H1 (cell line): Measurements from ENCODE around the gene PTPN2. TPM values are rescaled to one million over a fixed set of nuclear protein-coding genes. Genes with fewer than 3 reads are reported as not detected.

Source experiments
- CTCF ChIA-PET: fragments of 300-600 bp; sonication (Branson Sonifier 250); formaldehyde crosslinking; loops from one replicate; lab custom pipeline; 2021; ENCODE audit not compliant: partially characterized antibody; lab: Charles Lee
- POLR2A ChIA-PET: fragments of 300-600 bp; sonication (Branson Sonifier 250); formaldehyde crosslinking; loops from one replicate; lab custom pipeline; 2021; ENCODE audit warnings: inconsistent platforms; ENCODE audit not compliant: partially characterized antibody; lab: Charles Lee
- DNase-seq, 2 experiments: peaks; one replicate each; pipeline versions ENCODE4 v3.0.0 to v3.0.0-alpha.2; 2010 to 2022; ENCODE audit warnings: low spot score in 2 of 2, low read depth in 1 of 2, mixed read lengths in 1 of 2
- FAIRE-seq: peaks from 2 replicates; lab custom pipeline; 2011; peaks lifted over from hg19 to GRCh38; lab: Jason Lieb, UNC
- H2AFZ ChIP-seq: 2 replicates; pipeline ENCODE4 v1.8.1; 2012; ENCODE audit warnings: low read length, inconsistent platforms
- H2AK5ac ChIP-seq: 2 replicates; pipeline ENCODE4 v1.6.1; 2013; ENCODE audit warnings: low read depth, low read length
- H2BK120ac ChIP-seq: replicated peaks from 2 replicates; pipeline ENCODE3; 2013; ENCODE audit warnings: low read depth, low read length, inconsistent platforms
- H2BK12ac ChIP-seq: 2 replicates; pipeline ENCODE4 v1.6.1; 2013; ENCODE audit warnings: low read depth, low read length
- H2BK15ac ChIP-seq: 2 replicates; pipeline ENCODE4 v1.6.1; 2013; ENCODE audit warnings: low read length
- H2BK20ac ChIP-seq: 2 replicates; pipeline ENCODE4 v1.6.1; 2013; ENCODE audit warnings: low read length
- H2BK5ac ChIP-seq: 2 replicates; pipeline ENCODE4 v1.6.1; 2013; ENCODE audit warnings: low read depth, low read length
- H3K14ac ChIP-seq: 2 replicates; pipeline ENCODE4 v1.6.1; 2013; ENCODE audit warnings: inconsistent platforms; ENCODE audit not compliant: insufficient read length
- H3K18ac ChIP-seq: 2 replicates; pipeline ENCODE4 v1.6.1; 2013; ENCODE audit warnings: low read length; ENCODE audit errors: extremely low read depth
- H3K23ac ChIP-seq: 2 replicates; pipeline ENCODE4 v1.6.1; 2013; ENCODE audit warnings: inconsistent platforms; ENCODE audit not compliant: insufficient read length
- H3K23me2 ChIP-seq: 2 replicates; pipeline ENCODE4 v1.6.1; 2013; ENCODE audit warnings: low read depth, low read length
- H3K27ac ChIP-seq: 2 replicates; pipeline ENCODE4 v1.6.1; 2011; ENCODE audit warnings: low read depth, low read length, inconsistent platforms
- H3K27me3 ChIP-seq, 4 experiments: replicated peaks in 1 of 4; 1 replicate in 1 of 4; 2 replicates in 3 of 4; pipeline versions ENCODE4 v1.6.1 to v1.8.1; 2011 to 2013; ENCODE audit warnings: low read length in 3 of 4, mild to moderate bottlenecking in 3 of 4, inconsistent platforms in 2 of 4, mixed read lengths in 2 of 4, moderate library complexity in 1 of 4; ENCODE audit not compliant: control insufficient read depth in 3 of 4, insufficient read depth in 3 of 4; ENCODE audit errors: extremely low read depth in 1 of 4
- H3K36me3 ChIP-seq, 4 experiments: 2 replicates each; pipeline versions ENCODE4 v1.6.1 to v1.8.1; 2011 to 2013; ENCODE audit warnings: mild to moderate bottlenecking in 4 of 4, low read length in 3 of 4, moderate library complexity in 2 of 4, control low read depth in 1 of 4, inconsistent platforms in 1 of 4; ENCODE audit not compliant: insufficient read depth in 4 of 4, control insufficient read depth in 2 of 4
- H3K4ac ChIP-seq: replicated peaks from 2 replicates; pipeline ENCODE3; 2013; ENCODE audit warnings: low read length, low read depth, mixed read lengths, inconsistent platforms; ENCODE audit not compliant: insufficient read length
- H3K4me1 ChIP-seq, 4 experiments: replicated peaks in 1 of 4; 1 replicate in 1 of 4; 2 replicates in 3 of 4; pipeline versions ENCODE4 v1.6.1 to v1.8.1; 2011 to 2013; ENCODE audit warnings: low read length in 3 of 4, inconsistent platforms in 2 of 4, mixed read lengths in 1 of 4; ENCODE audit not compliant: insufficient read depth in 4 of 4, control insufficient read depth in 3 of 4
- H3K4me2 ChIP-seq, 2 experiments: 2 replicates each; pipeline versions ENCODE4 v1.6.1 to v1.8.1; 2011 to 2013; ENCODE audit warnings: low read depth in 2 of 2, low read length in 2 of 2, control low read depth in 1 of 2, inconsistent platforms in 1 of 2, mild to moderate bottlenecking in 1 of 2; ENCODE audit not compliant: insufficient read depth in 1 of 2
- H3K4me3 ChIP-seq, 4 experiments: fragments of 200-600, 300-600 bp in 1 of 4; sonication (generic), shearing (Covaris generic), sonication (Bioruptor Twin) in 1 of 4; 2 replicates each; pipeline versions ENCODE4 v1.5.1 to v1.8.1; 2011 to 2016; ENCODE audit warnings: low read length in 4 of 4, low read depth in 3 of 4, control low read depth in 2 of 4, inconsistent platforms in 2 of 4, mild to moderate bottlenecking in 2 of 4, mixed read lengths in 1 of 4, moderate library complexity in 1 of 4; ENCODE audit not compliant: insufficient read depth in 2 of 4; ENCODE audit errors: extremely low read depth in 1 of 4
- H3K56ac ChIP-seq: replicated peaks from 2 replicates; pipeline ENCODE3; 2013; ENCODE audit warnings: low read depth, mild to moderate bottlenecking, mixed read lengths, low read length, inconsistent platforms; ENCODE audit not compliant: insufficient read length
- H3K79me1 ChIP-seq: 2 replicates; pipeline ENCODE4 v1.6.1; 2013; ENCODE audit warnings: low read depth, low read length, control low read depth
- H3K79me2 ChIP-seq, 2 experiments: 2 replicates each; pipeline versions ENCODE4 v1.6.1 to v1.8.1; 2012 to 2013; ENCODE audit warnings: low read length in 2 of 2, mild to moderate bottlenecking in 2 of 2, inconsistent platforms in 1 of 2; ENCODE audit not compliant: insufficient read depth in 2 of 2, control insufficient read depth in 1 of 2
- H3K9ac ChIP-seq, 4 experiments: replicated peaks in 1 of 4; 1 replicate in 1 of 4; 2 replicates in 3 of 4; pipeline versions ENCODE4 v1.6.1 to v1.8.1; 2011 to 2013; ENCODE audit warnings: low read depth in 3 of 4, low read length in 3 of 4, control low read depth in 2 of 4, mild to moderate bottlenecking in 2 of 4, moderate library complexity in 2 of 4, inconsistent platforms in 1 of 4; ENCODE audit errors: extremely low read depth in 1 of 4
- H3K9me3 ChIP-seq, 2 experiments: 2 replicates each; pipeline versions ENCODE4 v1.6.1 to v1.8.1; 2012 to 2013; ENCODE audit warnings: mild to moderate bottlenecking in 2 of 2, moderate library complexity in 2 of 2, control low read depth in 1 of 2, inconsistent platforms in 1 of 2, low read depth in 1 of 2, low read length in 1 of 2, mixed read lengths in 1 of 2; ENCODE audit not compliant: insufficient read depth in 2 of 2
- H4K20me1 ChIP-seq, 2 experiments: replicated peaks in 1 of 2; 2 replicates each; pipeline versions ENCODE3 to v1.8.1; 2011 to 2013; ENCODE audit warnings: inconsistent platforms in 2 of 2, low read length in 2 of 2, mild to moderate bottlenecking in 1 of 2; ENCODE audit not compliant: insufficient read depth in 2 of 2, control insufficient read depth in 1 of 2
- H4K5ac ChIP-seq: 2 replicates; pipeline ENCODE4 v1.6.1; 2013; ENCODE audit warnings: low read length, low read depth, mixed read lengths, inconsistent platforms; ENCODE audit not compliant: insufficient read length
- H4K8ac ChIP-seq: 2 replicates; pipeline ENCODE4 v1.8.0; 2013; ENCODE audit warnings: mild to moderate bottlenecking, moderate library complexity, low read length, inconsistent platforms; ENCODE audit not compliant: insufficient read depth; ENCODE audit errors: extremely low read depth
- H4K91ac ChIP-seq: replicated peaks from 2 replicates; pipeline ENCODE3; 2013; ENCODE audit warnings: low read length, mixed read lengths, inconsistent platforms; ENCODE audit not compliant: insufficient read length
- EZH2 ChIP-seq: fragments of 200-600 bp; sonication (generic); IDR thresholded peaks from 2 replicates; pipeline ENCODE4 v1.7.1; 2012; ENCODE audit warnings: low read depth, mild to moderate bottlenecking, moderate library complexity, low read length, inconsistent platforms; ENCODE audit not compliant: severe bottlenecking
- FOSL1 ChIP-seq: IDR thresholded peaks from 2 replicates; pipeline ENCODE4 v1.6.1; 2011; ENCODE audit warnings: mild to moderate bottlenecking, low read depth, low read length, moderate library complexity; ENCODE audit not compliant: insufficient read depth
- GTF2F1 ChIP-seq: IDR thresholded peaks from 2 replicates; pipeline ENCODE4 v1.6.1; 2012; ENCODE audit warnings: low read depth, low read length, improper control_type of control experiment, borderline replicate concordance
- HDAC2 ChIP-seq, 2 experiments: fragments of 300-600 bp in 1 of 2; sonication (generic) in 1 of 2; IDR thresholded peaks; 2 replicates each; pipeline ENCODE4 v1.6.1; 2011 to 2012; ENCODE audit warnings: low read depth in 2 of 2, low read length in 2 of 2, mild to moderate bottlenecking in 2 of 2, moderate library complexity in 2 of 2, borderline replicate concordance in 1 of 2, inconsistent platforms in 1 of 2
- SP1 ChIP-seq: IDR thresholded peaks from 2 replicates; pipeline ENCODE4 v1.6.1; 2011; ENCODE audit warnings: low read depth, low read length
- TAF7 ChIP-seq: optimal IDR thresholded peaks from 2 replicates; pipeline ENCODE3; 2011; ENCODE audit warnings: low read depth, mild to moderate bottlenecking, inconsistent platforms, low read length, moderate library complexity, borderline replicate concordance
- WGBS, 2 experiments: shearing (Covaris generic) in 1 of 2; methylation state at CpG; one replicate each; pipeline versions ENCODE4 v1.1.6 to v1.1.7; 2013 to 2015; ENCODE audit warnings: low lambda C conversion rate in 2 of 2, mixed read lengths in 2 of 2, inconsistent platforms in 1 of 2, low coverage in 1 of 2, missing lambda C conversion rate in 1 of 2; ENCODE audit not compliant: insufficient replicate concordance in 2 of 2, insufficient coverage in 1 of 2, insufficient read length in 1 of 2; ENCODE audit errors: extremely low coverage in 1 of 2, missing lambda C conversion rate in 1 of 2; 5-methylcytosine and 5-hydroxymethylcytosine counted together
- polyA plus RNA-seq, 7 experiments: library from polyadenylated mRNA; depleted of rRNA in 3 of 7; stranded (reverse) in 5 of 7; unstranded in 2 of 7; fragments of >200 nt in 5 of 7; fragments of 200-250 nt in 2 of 7; gene quantifications; 1 replicate in 5 of 7; 2 replicates in 1 of 7; 4 replicates in 1 of 7; pipeline versions ENCODE4 v1.2.1 to v1.2.3, GENCODE V29; 2011 to 2013; ENCODE audit warnings: missing spikeins in 2 of 7, mixed read lengths in 2 of 7
- total RNA-seq: library from RNA; stranded (reverse); fragmentation: NEBNext Ultra II Directional; extraction: Animal tissue kit (Norgen Biotek cat#: 25700); gene quantifications from 2 replicates; pipeline ENCODE4 v1.2.1, GENCODE V29; 2021
- TF ChIP-seq, protein P1 (sequence below): IDR thresholded peaks from 2 replicates; pipeline ENCODE4 v1.6.1; 2012; ENCODE audit warnings: inconsistent platforms

PTPN2 gene
- total and polyA plus RNA-seq, 2 of the 8 experiments (the other 6 are each of a cell fraction or from before 2014, with no cell fraction given) = 16.4 to 54.0 TPM

DNA sequence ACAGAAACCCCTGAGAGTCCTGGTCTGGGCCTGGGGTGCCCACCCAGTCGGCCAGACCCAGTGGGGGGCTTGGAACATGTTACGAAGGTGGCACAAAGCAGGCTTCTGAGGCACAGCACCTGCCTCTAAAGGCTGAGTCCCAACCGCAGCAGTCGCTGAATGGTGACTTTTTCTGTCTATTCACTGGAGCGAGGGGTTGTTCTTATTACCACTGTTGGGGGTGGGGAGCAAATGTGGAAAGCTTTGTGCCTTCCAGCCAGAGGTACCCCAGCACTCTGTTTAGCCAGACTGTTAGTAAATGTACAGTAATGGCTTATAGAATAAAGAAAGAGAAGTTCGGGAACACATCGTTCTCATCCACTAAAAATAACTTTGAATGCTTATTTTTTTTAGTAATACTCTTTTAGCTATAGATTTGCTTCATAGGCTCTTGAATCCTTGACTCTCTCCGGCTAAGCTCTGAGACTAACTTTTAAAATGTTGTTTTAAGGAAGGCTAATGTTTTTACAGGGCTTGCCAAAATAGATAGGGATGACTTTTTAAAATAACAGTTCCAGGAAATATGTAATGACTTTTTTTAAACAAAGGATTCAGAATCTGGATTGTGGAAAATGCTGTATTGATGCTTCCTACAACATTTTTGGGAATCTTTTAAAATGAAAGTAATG, 23.4 kb upstream of the PTPN2 start:
- Histone ChIP-seq H3K18ac (no peak overlapping the region), H4K91ac (no peak overlapping the region), H3K4ac (no peak overlapping the region), H3K9me3 (no peaks in the 10 kb centered on the region; a peak in 1 of 4 replicates), H4K20me1 (no peaks in the 10 kb centered on the region), H2BK15ac (no peak overlapping the region), H2BK5ac (no peak overlapping the region), H3K27me3 (peaks cover 0 to 12% (median 4%) of the 10 kb centered on the region in 4 experiments; a peak in 3 of 7 replicates), H2BK120ac (no peak overlapping the region), H3K23me2 (no peaks in the 10 kb centered on the region), H3K36me3 (no peaks in the 10 kb centered on the region), H3K23ac (no peak overlapping the region), H3K4me2 (no peak overlapping the region), H2BK20ac (no peak overlapping the region), H4K5ac (no peak overlapping the region), H3K9ac (no peak overlapping the region), H2BK12ac (no peak overlapping the region), H3K4me1 (no peaks in the 10 kb centered on the region; a peak in 1 of 7 replicates), H4K8ac (no peak overlapping the region), H2AK5ac (no peak overlapping the region), H3K14ac (no peak overlapping the region), H3K79me1 (no peaks in the 10 kb centered on the region), H2AFZ (no peak overlapping the region), H3K27ac (no peak overlapping the region), H3K56ac (no peak overlapping the region), H3K4me3 (no peak overlapping the region), H3K79me2 (no peaks in the 10 kb centered on the region)
- FAIRE-seq (no peak), DNase-seq (no peak)
- TF ChIP-seq EZH2 (no peak), HDAC2 (IDR thresholded peaks at IDR 0.05; ENCODE audit: borderline replicate concordance in 1 of 2, low read depth in 2 of 2, low read length in 2 of 2) (no peak), SP1 (no peak), GTF2F1 (no peak), FOSL1 (no peak), TAF7 (no peak)
- TF ChIP-seq, protein P1, sequence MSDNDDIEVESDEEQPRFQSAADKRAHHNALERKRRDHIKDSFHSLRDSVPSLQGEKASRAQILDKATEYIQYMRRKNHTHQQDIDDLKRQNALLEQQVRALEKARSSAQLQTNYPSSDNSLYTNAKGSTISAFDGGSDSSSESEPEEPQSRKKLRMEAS = no peak
- ChIA-PET POLR2A (interaction anchor here (0.8 kb wide), 1 partner anchor 22 kb away, joined by 3 read pairs; no protein-coding TSS in a partner anchor), CTCF (interaction anchor here (0.7 to 1.8 kb wide), 3 partner anchors 14 to 332 kb away, joined by 3 to 6 read pairs (median 6); no protein-coding TSS in a partner anchor)
- WGBS, 2 experiments = 87% methylated on average over 8 of the region's 8 CpGs; no CpG with 5 or more reads in 1 of the 2 experiments
